Neutrophil (primary cell): ENCODE results near the gene NUDT8.

Experiments
- H3K27ac ChIP-seq: fragments of 200-600 bp; sonication (generic); 2 replicates; pipeline ENCODE4 v1.5.1; 2016; ENCODE audit warnings: mild to moderate bottlenecking, moderate library complexity
- H3K27me3 ChIP-seq: fragments of 200-600 bp; sonication (generic); 2 replicates; pipeline ENCODE4 v1.6.0; 2016; ENCODE audit warnings: mild to moderate bottlenecking
- H3K36me3 ChIP-seq: fragments of 200-600 bp; sonication (generic); 2 replicates; pipeline ENCODE4 v1.5.1; 2017
- H3K4me1 ChIP-seq, 2 experiments: fragments of 200-600 bp in 1 of 2; sonication (generic) in 1 of 2; 1 replicate in 1 of 2; 2 replicates in 1 of 2; pipeline versions ENCODE4 v1.5.1 to v1.6.1; 2013 to 2016; ENCODE audit warnings: low read depth in 1 of 2, low read length in 1 of 2, mild to moderate bottlenecking in 1 of 2, moderate library complexity in 1 of 2; ENCODE audit not compliant: control insufficient read depth in 1 of 2, insufficient read depth in 1 of 2
- H3K4me3 ChIP-seq, 2 experiments: fragments of 200-600 bp in 1 of 2; sonication (generic) in 1 of 2; 1 replicate in 1 of 2; 2 replicates in 1 of 2; pipeline ENCODE4 v1.5.1; 2013 to 2016; ENCODE audit warnings: low read depth in 1 of 2, low read length in 1 of 2, mild to moderate bottlenecking in 1 of 2, moderate library complexity in 1 of 2
- H3K9me3 ChIP-seq: fragments of 200-600 bp; sonication (generic); 2 replicates; pipeline ENCODE4 v1.5.1; 2016
- CTCF ChIP-seq: fragments of 200-600 bp; sonication (generic); IDR thresholded peaks from 2 replicates; pipeline ENCODE4 v1.5.1; 2016; ENCODE audit warnings: antibody characterized with exemption

The NUDT8 gene

GRCh38 chr11:67645521-67646461, 16.1 kb upstream of the NUDT8 start:
- no peaks in the 10 kb centered on the region for H3K36me3 ChIP-seq
- H3K27ac ChIP-seq = no peak overlapping the region
- TF ChIP-seq CTCF = no peak
- H3K27me3 ChIP-seq = peaks cover 49% of the 10 kb centered on the region
- H3K4me3 ChIP-seq = no peak overlapping the region
- H3K9me3 ChIP-seq = no peaks in the 10 kb centered on the region
- H3K4me1 ChIP-seq = peaks cover 4 to 6% of the 10 kb centered on the region in 2 experiments

GRCh38 chr11:67644472-67645418, 15.0 kb upstream of the NUDT8 start:
- no peaks in the 10 kb centered on the region for H3K36me3 ChIP-seq
- no peak overlapping the region for H3K27ac ChIP-seq
- no peaks in the 10 kb centered on the region for H3K9me3 ChIP-seq
- H3K4me3 ChIP-seq = no peak overlapping the region
- TF ChIP-seq CTCF = no peak
- peaks cover 4 to 6% of the 10 kb centered on the region in 2 experiments for H3K4me1 ChIP-seq
- H3K27me3 ChIP-seq = peaks cover 44% of the 10 kb centered on the region

GRCh38 chr11:67644042-67644441, 14.3 kb upstream of the NUDT8 start:
- Histone ChIP-seq H3K36me3 (no peaks in the 10 kb centered on the region), H3K27ac (no peak overlapping the region), H3K27me3 (peaks cover 41% of the 10 kb centered on the region), H3K4me1 (peaks cover 4 to 6% of the 10 kb centered on the region in 2 experiments), H3K9me3 (no peaks in the 10 kb centered on the region), H3K4me3 (no peak overlapping the region)
- TF ChIP-seq CTCF = no peak

- no peak overlapping the region for H3K4me3 ChIP-seq
- H3K27ac ChIP-seq = no peak overlapping the region
- no peak for TF ChIP-seq CTCF
- no peaks in the 10 kb centered on the region for H3K36me3 ChIP-seq
- H3K27me3 ChIP-seq = peaks cover 25% of the 10 kb centered on the region
- H3K4me1 ChIP-seq = peaks cover 4 to 6% of the 10 kb centered on the region in 2 experiments
- no peaks in the 10 kb centered on the region for H3K9me3 ChIP-seq
These were observed 12.7 kb upstream of the NUDT8 start for GRCh38 chr11:67642173-67643120.
